Sigmoid colon (tissue), 4 donors: ENCODE results near the gene LSM12.

Source experiments
- CTCF ChIP-seq, 4 experiments: fragments of 450-650 bp in 3 of 4; fragments of 200-600 bp in 1 of 4; IDR thresholded peaks; one replicate each; pipeline ENCODE4 v1.5.1; 2016 to 2019; ENCODE audit warnings: antibody characterized with exemption in 4 of 4, mild to moderate bottlenecking in 3 of 4, moderate library complexity in 2 of 4
- POLR2A ChIP-seq, 2 donors: fragments of 450-650 bp; IDR thresholded peaks; one replicate each; pipeline ENCODE4 v1.6.1; 2016; ENCODE audit warnings: antibody characterized with exemption in 2 of 2, mild to moderate bottlenecking in 2 of 2, moderate library complexity in 2 of 2
- POLR2AphosphoS5 ChIP-seq, 4 donors: sonication (generic); formaldehyde crosslinking; IDR thresholded peaks; one replicate each; pipeline ENCODE4 v1.6.1; 2017; ENCODE audit warnings: antibody characterized with exemption in 4 of 4

- TF ChIP-seq CTCF (IDR thresholded peaks at IDR 0.05) (no peak), POLR2A (IDR thresholded peaks at IDR 0.05) (no peak), POLR2AphosphoS5 (IDR thresholded peaks at IDR 0.05) (no peak)
Observed at GRCh38 chr17:44071772-44072171, 5.3 kb upstream of the LSM12 start.
